Measurements from ENCODE around the gene SPATS2.

Gene SPATS2

DNA sequence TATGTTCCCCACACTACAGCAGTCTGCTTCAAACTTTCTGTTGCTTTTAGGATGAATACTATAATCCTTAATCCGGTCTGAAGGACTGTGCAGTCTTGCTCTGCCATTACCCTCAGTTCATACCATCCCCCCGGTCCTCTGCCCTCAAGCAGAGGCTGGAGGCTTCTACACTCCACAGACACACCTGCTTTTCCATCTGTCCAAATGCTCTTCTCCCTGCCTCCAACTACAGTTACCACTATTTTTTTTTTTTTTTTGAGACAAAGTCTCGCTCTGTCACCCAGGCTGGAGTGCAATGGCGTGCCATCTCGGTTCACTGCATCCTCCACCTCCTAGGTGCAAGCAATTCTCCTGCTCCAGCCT, 152.3 kb downstream of the SPATS2 start:
- Histone ChIP-seq H3K27ac (peak overlapping the region; percentile 37; the same call in 1 of the 2 replicates), H3K9me3 (ENCODE audit: severe bottlenecking) (no peaks in the 10 kb centered on the region), H3K4me3 (ENCODE audit: low read depth, low read length) (no peak overlapping the region), H3K27me3 (ENCODE audit: insufficient read depth, low read depth, severe bottlenecking) (no peaks in the 10 kb centered on the region), H3K36me3 (peaks cover 4% of the 10 kb centered on the region)
- TF ChIP-seq CTCF (IDR thresholded peaks at IDR 0.05; ENCODE audit: low read depth, low read length) = no peak
- peak; percentile 70 for DNase-seq

GRCh38 chr12:49521389-49521788, 154.1 kb downstream of the SPATS2 start:
- no peak for TF ChIP-seq CTCF (IDR thresholded peaks at IDR 0.05; ENCODE audit: low read depth, low read length)
- peaks cover 20% of the 10 kb centered on the region for H3K36me3 ChIP-seq
- DNase-seq = no peak
- no peaks in the 10 kb centered on the region for H3K27me3 ChIP-seq (ENCODE audit: insufficient read depth, low read depth, severe bottlenecking)
- H3K4me3 ChIP-seq (ENCODE audit: low read depth, low read length) = no peak overlapping the region
- H3K9me3 ChIP-seq (ENCODE audit: severe bottlenecking) = no peaks in the 10 kb centered on the region
- no peak overlapping the region for H3K27ac ChIP-seq

GRCh38 chr12:49524660-49525324, 157.5 kb downstream of the SPATS2 start:
- Histone ChIP-seq H3K36me3 (peaks cover 24% of the 10 kb centered on the region), H3K4me3 (ENCODE audit: low read depth, low read length) (no peak overlapping the region), H3K27me3 (ENCODE audit: insufficient read depth, low read depth, severe bottlenecking) (no peaks in the 10 kb centered on the region), H3K27ac (0 out of 2 replicates have a peak overlapping the region, but pooled peaks have one; percentile 8), H3K9me3 (ENCODE audit: severe bottlenecking) (no peaks in the 10 kb centered on the region)
- DNase-seq = no peak
- no peak for TF ChIP-seq CTCF (IDR thresholded peaks at IDR 0.05; ENCODE audit: low read depth, low read length)

DNA sequence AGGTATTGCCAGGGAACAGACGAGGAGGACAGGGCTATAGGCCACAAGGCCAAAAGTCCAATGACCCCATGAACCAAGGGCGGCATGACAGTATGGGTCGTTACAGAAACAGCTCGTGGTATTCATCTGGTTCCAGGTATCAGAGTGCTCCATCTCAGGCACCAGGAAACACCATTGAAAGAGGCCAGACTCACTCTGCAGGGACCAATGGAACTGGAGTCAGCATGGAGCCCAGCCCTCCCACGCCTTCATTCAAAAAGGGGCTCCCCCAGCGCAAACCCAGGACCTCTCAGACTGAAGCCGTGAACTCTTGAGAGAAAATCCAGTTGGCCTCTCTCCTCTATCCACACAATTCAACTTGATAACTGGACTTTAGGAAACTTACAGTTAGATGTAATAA, 158.7 kb downstream of the SPATS2 start:
- Histone ChIP-seq H3K4me3 (ENCODE audit: low read depth, low read length) (no peak overlapping the region), H3K27ac (no peak overlapping the region), H3K27me3 (ENCODE audit: insufficient read depth, low read depth, severe bottlenecking) (no peaks in the 10 kb centered on the region), H3K9me3 (ENCODE audit: severe bottlenecking) (no peaks in the 10 kb centered on the region), H3K36me3 (peaks cover 24% of the 10 kb centered on the region)
- TF ChIP-seq CTCF (IDR thresholded peaks at IDR 0.05; ENCODE audit: low read depth, low read length) = no peak
- DNase-seq = no peak

- Histone ChIP-seq H3K36me3 (peaks cover 24% of the 10 kb centered on the region), H3K27me3 (ENCODE audit: insufficient read depth, low read depth, severe bottlenecking) (no peaks in the 10 kb centered on the region), H3K4me3 (ENCODE audit: low read depth, low read length) (peak overlapping the region; percentile 19), H3K27ac (peak overlapping the region; percentile 86), H3K9me3 (ENCODE audit: severe bottlenecking) (no peaks in the 10 kb centered on the region)
- DNase-seq = peak; percentile 71
- TF ChIP-seq CTCF (IDR thresholded peaks at IDR 0.05; ENCODE audit: low read depth, low read length) = no peak
These were observed 160.3 kb downstream of the SPATS2 start for GRCh38 chr12:49527361-49528130.
